Measurements from ENCODE around the gene EGFL8.

GRCh38 chr6:32194388-32194787 is 30.0 kb downstream of the EGFL8 start:
- TF ChIP-seq CTCF (IDR thresholded peaks at IDR 0.05) (no peak), EP300 (IDR thresholded peaks at IDR 0.05) (no peak), POLR2A (IDR thresholded peaks at IDR 0.05) (no peak), POLR2AphosphoS5 (IDR thresholded peaks at IDR 0.05) (no peak)
